Suppressor macrophage treated with lipopolysaccharide for 1 hour (primary cell): ENCODE results near the gene USP46.
A peak's percentile ranks its signal among the peaks of the same experiment; 100 is the strongest.

Source experiments
- DNase-seq, 3 donors: peaks; one replicate each; pipeline ENCODE4 v3.0.0-alpha.2; 2020 to 2022

Gene USP46

GRCh38 chr4:52566136-52567031 is 92.7 kb downstream of the USP46 start:
- DNase-seq = no peak

- no peak for DNase-seq
These were observed 98.2 kb downstream of the USP46 start for GRCh38 chr4:52560844-52561280.

GRCh38 chr4:52555356-52555716 is 103.8 kb downstream of the USP46 start:
- DNase-seq = no peak

GRCh38 chr4:52554612-52555355 is 104.3 kb downstream of the USP46 start:
- no peak for DNase-seq

- DNase-seq = no peak
These were observed 106.3 kb downstream of the USP46 start for GRCh38 chr4:52552778-52553177.

GRCh38 chr4:52551487-52551886 is 107.6 kb downstream of the USP46 start:
- DNase-seq = no peak

GRCh38 chr4:52550186-52550585 is 108.9 kb downstream of the USP46 start:
- DNase-seq = no peak

- no peak for DNase-seq
These were observed 110.1 kb downstream of the USP46 start for GRCh38 chr4:52548818-52549570.

- DNase-seq = no peak
These were observed 112.7 kb downstream of the USP46 start for GRCh38 chr4:52546449-52546848.

- DNase-seq = peak; percentile 65 to 77 (median 75)
These were observed 113.7 kb downstream of the USP46 start for GRCh38 chr4:52545099-52546069.
